Activated CD8-positive, alpha-beta T cell treated with anti-CD3 and anti-CD28 coated beads for 36 hours (primary cell): Measurements from ENCODE around the gene SND1. TPM values are rescaled to one million over a fixed set of nuclear protein-coding genes. Genes with fewer than 3 reads are reported as not detected.

ENCODE experiments used
- ATAC-seq: fragments of 200-7000 bp; cut with Tn5 transposase; one replicate; pipeline ENCODE4 v1.10.0; 2021; ENCODE audit warnings: mild to moderate bottlenecking, moderate library complexity
- CTCF ChIA-PET: fragments of 350-600 bp; sonication (Branson Sonifier 250); formaldehyde crosslinking; loops from one replicate; lab custom pipeline; 2021; ENCODE audit warnings: antibody characterized with exemption; lab: Charles Lee
- POLR2A ChIA-PET: fragments of 350-600 bp; sonication (Branson Sonifier 250); formaldehyde crosslinking; loops from one replicate; lab custom pipeline; 2021; ENCODE audit warnings: antibody characterized with exemption; lab: Charles Lee
- DNase-seq: peaks from one replicate; pipeline ENCODE4 v3.0.0-alpha.2; 2020
- H3K27ac Mint-ChIP-seq: one replicate; pipeline ENCODE4 v1.8.0; 2021; ENCODE audit warnings: mild to moderate bottlenecking, mixed read lengths
- H3K27me3 Mint-ChIP-seq: one replicate; pipeline ENCODE4 v1.8.0; 2021; ENCODE audit warnings: mixed read lengths
- H3K36me3 Mint-ChIP-seq: one replicate; pipeline ENCODE4 v1.8.0; 2021; ENCODE audit warnings: low read depth, mixed read lengths
- H3K4me1 Mint-ChIP-seq: one replicate; pipeline ENCODE4 v1.8.0; 2021; ENCODE audit warnings: low read depth, mixed read lengths
- H3K4me3 Mint-ChIP-seq: one replicate; pipeline ENCODE4 v1.8.0; 2021; ENCODE audit warnings: mild to moderate bottlenecking, moderate library complexity, mixed read lengths
- H3K9me3 Mint-ChIP-seq: one replicate; pipeline ENCODE4 v1.8.0; 2021; ENCODE audit warnings: mixed read lengths
- CTCF ChIP-seq: fragments of 200-600 bp; IDR thresholded peaks from one replicate; pipeline ENCODE4 v1.8.0; 2022; ENCODE audit warnings: antibody characterized with exemption, mild to moderate bottlenecking
- intact Hi-C: fragments of 100-400 bp; cut with micrococcal nuclease; formaldehyde crosslinking; loops from one replicate; pipeline ENCODE4 v1.10.0; 2022
- total RNA-seq, 2 experiments: library from RNA; stranded (reverse); gene quantifications; one replicate each; pipeline ENCODE4 v1.2.3, GENCODE V29; 2021

SND1 gene
- total RNA-seq, 2 experiments from 2014 or later = 206 to 208 TPM

GRCh38 chr7:127940381-127941160 is 288.6 kb downstream of the SND1 start:
- H3K4me1 Mint-ChIP-seq = peaks cover 4% of the 10 kb centered on the region
- ChIA-PET POLR2A (no interaction called here), CTCF (interaction anchor here (0.9 to 1.0 kb wide), 3 partner anchors 31 to 268 kb away, joined by 3 read pairs; no protein-coding TSS in a partner anchor)
- no peak overlapping the region for H3K4me3 Mint-ChIP-seq
- peaks cover 29% of the 10 kb centered on the region for H3K36me3 Mint-ChIP-seq
- no peaks in the 10 kb centered on the region for H3K27me3 Mint-ChIP-seq
- TF ChIP-seq CTCF = no peak
- ATAC-seq = no peak
- no peaks in the 10 kb centered on the region for H3K9me3 Mint-ChIP-seq
- DNase-seq = no peak
- no peak overlapping the region for H3K27ac Mint-ChIP-seq
- intact Hi-C loops = no loop called here

- ATAC-seq = no peak
- H3K4me3 Mint-ChIP-seq = no peak overlapping the region
- ChIA-PET CTCF (interaction anchor here (1.0 to 1.5 kb wide), 3 partner anchors 16 to 266 kb away, joined by 3 read pairs; no protein-coding TSS in a partner anchor), POLR2A (no interaction called here)
- H3K36me3 Mint-ChIP-seq = peaks cover 29% of the 10 kb centered on the region
- H3K4me1 Mint-ChIP-seq = no peaks in the 10 kb centered on the region
- H3K27ac Mint-ChIP-seq = no peak overlapping the region
- no peaks in the 10 kb centered on the region for H3K27me3 Mint-ChIP-seq
- intact Hi-C loops = no loop called here
- TF ChIP-seq CTCF = no peak
- no peaks in the 10 kb centered on the region for H3K9me3 Mint-ChIP-seq
- no peak for DNase-seq
These were observed 289.6 kb downstream of the SND1 start for GRCh38 chr7:127941476-127942210.

- H3K4me3 Mint-ChIP-seq = no peak overlapping the region
These were observed 291.8 kb downstream of the SND1 start for GRCh38 chr7:127943541-127944521.

GRCh38 chr7:127946111-127946510 is 294.1 kb downstream of the SND1 start:
- no peak overlapping the region for H3K4me3 Mint-ChIP-seq
- CTCF ChIA-PET = no interaction called here
- POLR2A ChIA-PET = no interaction called here
- TF ChIP-seq CTCF = no peak
- H3K4me1 Mint-ChIP-seq = no peaks in the 10 kb centered on the region
- H3K27ac Mint-ChIP-seq = no peak overlapping the region
- no peaks in the 10 kb centered on the region for H3K9me3 Mint-ChIP-seq
- H3K27me3 Mint-ChIP-seq = no peaks in the 10 kb centered on the region
- no peak for DNase-seq
- intact Hi-C loops = no loop called here
- no peak for ATAC-seq
- H3K36me3 Mint-ChIP-seq = peaks cover 21% of the 10 kb centered on the region

More at GRCh38 chr7:127943541-127944521, 291.8 kb downstream of the SND1 start:
- TF ChIP-seq CTCF = no peak
- ChIA-PET POLR2A (interaction anchor here (0.6 kb wide), 1 partner anchor 316 kb away, joined by 4 read pairs; no protein-coding TSS in a partner anchor), CTCF (interaction anchor here (1.0 kb wide), 1 partner anchor 8 kb away, joined by 3 read pairs; no protein-coding TSS in a partner anchor)
- H3K27me3 Mint-ChIP-seq = no peaks in the 10 kb centered on the region
- H3K4me1 Mint-ChIP-seq = no peaks in the 10 kb centered on the region
- H3K27ac Mint-ChIP-seq = no peak overlapping the region
- ATAC-seq = no peak
- no peaks in the 10 kb centered on the region for H3K9me3 Mint-ChIP-seq
- H3K36me3 Mint-ChIP-seq = peaks cover 25% of the 10 kb centered on the region
- intact Hi-C loops = no loop called here
- DNase-seq = no peak
